Activated CD8-positive, alpha-beta memory T cell treated with anti-CD3 and anti-CD28 coated beads for 36 hours (primary cell): ENCODE data around the gene TMEM182. TPM values are rescaled to one million over a fixed set of nuclear protein-coding genes. Genes with fewer than 3 reads are reported as not detected.

Experiments
- CTCF ChIA-PET: fragments of 350-600 bp; sonication (Branson Sonifier 250); formaldehyde crosslinking; loops from one replicate; lab custom pipeline; 2021; ENCODE audit warnings: antibody characterized with exemption; lab: Charles Lee
- POLR2A ChIA-PET: fragments of 350-600 bp; sonication (Branson Sonifier 250); formaldehyde crosslinking; loops from one replicate; lab custom pipeline; 2021; ENCODE audit warnings: antibody characterized with exemption; lab: Charles Lee
- total RNA-seq, 2 experiments: library from RNA; stranded (reverse); gene quantifications; one replicate each; pipeline ENCODE4 v1.2.3, GENCODE V29; 2021

TMEM182 gene
- total RNA-seq, 2 experiments from 2014 or later = 4.0 to 4.7 TPM

GRCh38 chr2:102843764-102844443 lies 82.1 kb downstream of the TMEM182 start:
- POLR2A ChIA-PET = no interaction called here
- CTCF ChIA-PET = no interaction called here

- ChIA-PET POLR2A (no interaction called here), CTCF (no interaction called here)
Observed at GRCh38 chr2:102844911-102845310, 83.1 kb downstream of the TMEM182 start.

GRCh38 chr2:102848366-102848839 lies 86.6 kb downstream of the TMEM182 start:
- POLR2A ChIA-PET = no interaction called here
- CTCF ChIA-PET = no interaction called here

GRCh38 chr2:102850888-102851287 lies 89.1 kb downstream of the TMEM182 start:
- CTCF ChIA-PET = no interaction called here
- POLR2A ChIA-PET = no interaction called here

GRCh38 chr2:102852867-102853266 lies 91.0 kb downstream of the TMEM182 start:
- ChIA-PET CTCF (no interaction called here), POLR2A (no interaction called here)

Other genes starting within 250 kb of the TMEM182 start
- not detected for gene SLC9A2, start 142.5 kb upstream of the TMEM182 start, total RNA-seq